ENCODE results near the gene KLHL8. TPM values are rescaled to one million over a fixed set of nuclear protein-coding genes. Genes with fewer than 3 reads are reported as not detected.

The KLHL8 gene
- total RNA-seq, 2 donors from 2014 or later: 10.6 to 11.8 TPM

Other genes starting within 250 kb of the KLHL8 start
- under 1 TPM; 0.18 TPM for gene HSD17B13, start 102.3 kb upstream of the KLHL8 start, total RNA-seq
- 10 to 100 TPM; 17.0 to 24.1 TPM for gene HSD17B11, start 170.6 kb upstream of the KLHL8 start, total RNA-seq
- gene NUDT9, start 202.0 kb upstream of the KLHL8 start, total RNA-seq: 10 to 100 TPM; 25.7 to 30.2 TPM

Data from left cardiac atrium (tissue), 2 donors.